Pulmonary artery endothelial cell (primary cell): Measurements from ENCODE around the gene CYTH2. TPM values are rescaled to one million over a fixed set of nuclear protein-coding genes. Genes with fewer than 3 reads are reported as not detected.

Source experiments
- DNase-seq: peaks from one replicate; pipeline ENCODE4 v3.0.0-alpha.2; 2011; ENCODE audit warnings: low read depth, low spot score
- total RNA-seq: library from RNA; depleted of rRNA; stranded (reverse); fragments of >200 nt; gene quantifications from 2 replicates; pipeline ENCODE4 v1.2.3, GENCODE V29; 2014

CYTH2 gene
- total RNA-seq, 1 donor from 2014 or later = 58.2 TPM

GRCh38 chr19:48493718-48494401 is 24.7 kb downstream of the CYTH2 start:
- DNase-seq = no peak

- DNase-seq = no peak
These were observed 26.2 kb downstream of the CYTH2 start for GRCh38 chr19:48495396-48495795.

- no peak for DNase-seq
These were observed 28.0 kb downstream of the CYTH2 start for GRCh38 chr19:48496959-48497727.

- DNase-seq = no peak
These were observed 28.8 kb downstream of the CYTH2 start for GRCh38 chr19:48497728-48498594.

GRCh38 chr19:48498595-48499311 is 29.6 kb downstream of the CYTH2 start:
- DNase-seq = no peak

- no peak for DNase-seq
These were observed 30.3 kb downstream of the CYTH2 start for GRCh38 chr19:48499316-48500090.

GRCh38 chr19:48500830-48501493 is 31.8 kb downstream of the CYTH2 start:
- no peak for DNase-seq

GRCh38 chr19:48501494-48502349 is 32.6 kb downstream of the CYTH2 start:
- no peak for DNase-seq

GRCh38 chr19:48502350-48503018 is 33.3 kb downstream of the CYTH2 start:
- no peak for DNase-seq

- DNase-seq = no peak
These were observed 37.1 kb downstream of the CYTH2 start for GRCh38 chr19:48506138-48506733.

GRCh38 chr19:48507911-48508439 is 38.8 kb downstream of the CYTH2 start:
- DNase-seq = no peak

GRCh38 chr19:48508729-48509411 is 39.7 kb downstream of the CYTH2 start:
- DNase-seq = no peak

- DNase-seq = no peak
These were observed 40.5 kb downstream of the CYTH2 start for GRCh38 chr19:48509467-48510194.

- no peak for DNase-seq
These were observed 41.5 kb downstream of the CYTH2 start for GRCh38 chr19:48510421-48511268.

- DNase-seq = no peak
These were observed 42.2 kb downstream of the CYTH2 start for GRCh38 chr19:48511321-48511731.
